HepG2 (cell line): Measurements from ENCODE around the gene PRDX2. TPM values are rescaled to one million over a fixed set of nuclear protein-coding genes. Genes with fewer than 3 reads are reported as not detected.

Experiments used
- BCL3 ChIP-seq: sonication (generic); formaldehyde crosslinking; IDR thresholded peaks from 2 replicates; pipeline ENCODE4 v1.5.1; 2020; ENCODE audit warnings: mild to moderate bottlenecking, missing genetic modification reagents, moderate library complexity
- CENPX ChIP-seq: sonication (generic); formaldehyde crosslinking; IDR thresholded peaks from 2 replicates; pipeline ENCODE4 v1.9.0; 2021; ENCODE audit warnings: mild to moderate bottlenecking, missing genetic modification reagents, moderate library complexity
- CREM ChIP-seq, 2 experiments: sonication (generic) in 1 of 2; formaldehyde crosslinking in 1 of 2; IDR thresholded peaks; 2 replicates each; pipeline versions ENCODE4 v1.4.0 to v1.6.1; 2016 to 2020; ENCODE audit warnings: antibody characterized with exemption in 1 of 2, mild to moderate bottlenecking in 1 of 2, missing genetic modification reagents in 1 of 2
- GABPB1 ChIP-seq: IDR thresholded peaks from 2 replicates; pipeline ENCODE4 v1.6.1; 2016; ENCODE audit warnings: mild to moderate bottlenecking, missing genetic modification reagents, moderate library complexity, missing compliant biosample characterization
- NCOR1 ChIP-seq: fragments of 200-600 bp; sonication (generic); IDR thresholded peaks from 2 replicates; pipeline ENCODE4 v1.7.0; 2017; ENCODE audit warnings: antibody characterized with exemption, low read length, borderline replicate concordance
- POGZ ChIP-seq: sonication (generic); formaldehyde crosslinking; IDR thresholded peaks from 2 replicates; pipeline ENCODE4 v1.4.0; 2020; ENCODE audit warnings: mild to moderate bottlenecking, missing genetic modification reagents
- REL ChIP-seq: sonication (generic); formaldehyde crosslinking; conservative IDR thresholded peaks from 2 replicates; pipeline ENCODE4 v1.8.0; 2022; ENCODE audit warnings: mild to moderate bottlenecking, missing genetic modification reagents, moderate library complexity
- RERE ChIP-seq: IDR thresholded peaks from 2 replicates; pipeline ENCODE4 v1.6.1; 2016; ENCODE audit warnings: low read depth, missing genetic modification reagents, missing compliant biosample characterization
- SCMH1 ChIP-seq: sonication (generic); formaldehyde crosslinking; IDR thresholded peaks from 2 replicates; pipeline ENCODE4 v1.9.0; 2021; ENCODE audit warnings: missing genetic modification reagents, mild to moderate bottlenecking, borderline replicate concordance
- SP5 ChIP-seq: IDR thresholded peaks from 2 replicates; pipeline ENCODE4 v1.6.1; 2016; ENCODE audit warnings: low read depth, borderline replicate concordance
- ZBTB10 ChIP-seq: sonication (generic); formaldehyde crosslinking; IDR thresholded peaks from 2 replicates; pipeline ENCODE4 v1.4.0; 2020; ENCODE audit warnings: missing genetic modification reagents, borderline replicate concordance
- ZBTB42 ChIP-seq: sonication (generic); formaldehyde crosslinking; IDR thresholded peaks from 2 replicates; pipeline ENCODE4 v1.5.0; 2020; ENCODE audit warnings: mild to moderate bottlenecking, missing genetic modification reagents
- ZBTB7A ChIP-seq: sonication (generic); formaldehyde crosslinking; IDR thresholded peaks from 2 replicates; pipeline ENCODE4 v1.8.0; 2022; ENCODE audit warnings: mild to moderate bottlenecking, missing genetic modification reagents
- ZNF18 ChIP-seq: sonication (generic); formaldehyde crosslinking; IDR thresholded peaks from 2 replicates; pipeline ENCODE4 v1.8.0; 2022; ENCODE audit warnings: mild to moderate bottlenecking, missing genetic modification reagents; ENCODE audit not compliant: insufficient replicate concordance
- ZNF296 ChIP-seq: sonication (generic); formaldehyde crosslinking; conservative IDR thresholded peaks from 2 replicates; pipeline ENCODE4 v1.5.0; 2020; ENCODE audit warnings: mild to moderate bottlenecking, missing genetic modification reagents
- ZNF329 ChIP-seq: sonication (generic); formaldehyde crosslinking; IDR thresholded peaks from 2 replicates; pipeline ENCODE4 v1.9.0; 2021; ENCODE audit warnings: low read depth, mild to moderate bottlenecking, missing genetic modification reagents
- ZNF546 ChIP-seq: sonication (generic); formaldehyde crosslinking; conservative IDR thresholded peaks from 2 replicates; pipeline ENCODE4 v1.8.1; 2023; ENCODE audit warnings: mild to moderate bottlenecking, missing genetic modification reagents
- ZNF780A ChIP-seq: sonication (generic); formaldehyde crosslinking; IDR thresholded peaks from 2 replicates; pipeline ENCODE4 v1.8.0; 2022; ENCODE audit warnings: mild to moderate bottlenecking, missing genetic modification reagents, moderate library complexity
- polyA plus RNA-seq, 8 experiments: library from polyadenylated mRNA; depleted of rRNA in 3 of 8; stranded (reverse) in 7 of 8; unstranded in 1 of 8; fragments of >200 nt; fragmentation: Illumina TruSeq in 4 of 8; extraction: Trizol in 4 of 8; gene quantifications; 2 replicates each; pipeline versions ENCODE4 v1.2.1 to v1.2.3, GENCODE V29; 2011 to 2016; ENCODE audit warnings: low read depth in 4 of 8, missing spikeins in 1 of 8, mixed read lengths in 1 of 8; ENCODE audit not compliant: insufficient read depth in 1 of 8
- total RNA-seq, 5 experiments: library from RNA; depleted of rRNA; stranded (reverse); fragments of >200 nt; fragmentation: Illumina TruSeq; extraction: Trizol; gene quantifications; 2 replicates each; pipeline ENCODE4 v1.2.3, GENCODE V29; 2016; ENCODE audit warnings: low read depth in 1 of 5

Gene PRDX2
- total and polyA plus RNA-seq, 2 of the 13 experiments (the other 11 are each of a cell fraction or from before 2014, with no cell fraction given): 218 to 381 TPM

- TF ChIP-seq ZBTB10 (peak; percentile 79; the same call in 1 of the 2 replicates), ZNF780A (no peak), SP5 (CRISPR knock-in tag) (peak; percentile 45; the same call in 1 of the 2 replicates), REL (CRISPR knock-in tag) (no peak), SCMH1 (no peak), CENPX (CRISPR knock-in tag) (no peak), BCL3 (CRISPR knock-in tag) (no peak), ZNF18 (CRISPR knock-in tag) (peak; percentile 75), GABPB1 (CRISPR knock-in tag) (peak; percentile 29; the same call in 1 of the 2 replicates), NCOR1 (no peak), CREM (IDR thresholded peaks at IDR 0.05) (peak; percentile 24; the same call in 1 of the 2 replicates), CREM (CRISPR knock-in tag; IDR thresholded peaks at IDR 0.05) (no peak), ZBTB42 (CRISPR knock-in tag) (0 out of 2 replicates have a peak, but pooled peaks have one; percentile 41), ZNF296 (0 out of 2 replicates have a peak, but pooled peaks have one; percentile 44), POGZ (CRISPR knock-in tag) (0 out of 2 replicates have a peak, but pooled peaks have one; percentile 26), ZNF546 (0 out of 2 replicates have a peak, but pooled peaks have one; percentile 41), ZNF329 (CRISPR knock-in tag) (0 out of 2 replicates have a peak, but pooled peaks have one; percentile 40), RERE (CRISPR knock-in tag) (0 out of 2 replicates have a peak, but pooled peaks have one; percentile 25), ZBTB7A (CRISPR knock-in tag) (peak; percentile 59; the same call in 1 of the 2 replicates)
Measured at GRCh38 chr19:12783849-12784393, 17.7 kb downstream of the PRDX2 start (continued).
